Panc1 (cell line): ENCODE data around the gene TAT. TPM values are rescaled to one million over a fixed set of nuclear protein-coding genes. Genes with fewer than 3 reads are reported as not detected.

Source experiments
- ATAC-seq: fragments of 200-7000 bp; cut with Tn5 transposase; 2 replicates; pipeline ENCODE4 v1.9.1; 2020; ENCODE audit warnings: mild to moderate bottlenecking, moderate library complexity
- BruUV-seq: library from RNA; stranded (reverse); fragments of 400-500 nt; replicated peaks from 2 replicates; lab custom pipeline; 2021; lab: Mats Ljungman, UMichigan
- CTCF ChIA-PET: fragments of 300-600 bp; sonication (Branson Sonifier 250); formaldehyde crosslinking; loops from one replicate; lab custom pipeline; 2022; ENCODE audit warnings: antibody characterized with exemption; lab: Charles Lee
- POLR2A ChIA-PET: fragments of 300-600 bp; sonication (Branson Sonifier 250); formaldehyde crosslinking; loops from one replicate; lab custom pipeline; 2022; ENCODE audit warnings: antibody characterized with exemption; lab: Charles Lee
- DNase-seq: peaks from one replicate; pipeline ENCODE4 v3.0.0-alpha.2; 2010; ENCODE audit warnings: low read depth, low spot score
- H3K27ac ChIP-seq: 2 replicates; pipeline ENCODE4 v1.5.1; 2011; ENCODE audit warnings: mild to moderate bottlenecking, low read length, inconsistent platforms
- H3K27me3 ChIP-seq: fragments of 200-500 bp; sonication (Bioruptor generic); 2 replicates; pipeline ENCODE4 v1.6.0; 2014; ENCODE audit warnings: low read length, inconsistent platforms; ENCODE audit not compliant: control insufficient read depth, insufficient read depth
- H3K36me3 ChIP-seq: fragments of 200-500 bp; sonication (Bioruptor generic); 2 replicates; pipeline ENCODE4 v1.5.1; 2014; ENCODE audit warnings: inconsistent platforms, mild to moderate bottlenecking, low read length, moderate library complexity; ENCODE audit not compliant: control insufficient read depth, insufficient read depth
- H3K4me1 ChIP-seq: 2 replicates; pipeline ENCODE4 v1.5.1; 2011; ENCODE audit warnings: inconsistent platforms, mild to moderate bottlenecking, low read length, moderate library complexity; ENCODE audit not compliant: control insufficient read depth, insufficient read depth
- H3K4me3 ChIP-seq, 2 experiments: 2 replicates each; pipeline ENCODE4 v1.5.1; 2011 to 2012; ENCODE audit warnings: low read depth in 2 of 2, low read length in 2 of 2, mild to moderate bottlenecking in 2 of 2, inconsistent platforms in 1 of 2, moderate library complexity in 1 of 2
- H3K9me3 ChIP-seq: fragments of 200-500 bp; sonication (Bioruptor generic); 2 replicates; pipeline ENCODE4 v1.5.1; 2014; ENCODE audit warnings: low read depth, mild to moderate bottlenecking, inconsistent platforms, low read length, moderate library complexity; ENCODE audit not compliant: control insufficient read depth, insufficient read depth
- CTCF ChIP-seq: fragments of 450-650 bp; IDR thresholded peaks from 2 replicates; pipeline ENCODE4 v1.5.1; 2017; ENCODE audit warnings: mild to moderate bottlenecking
- POLR2AphosphoS5 ChIP-seq: IDR thresholded peaks from 2 replicates; pipeline ENCODE4 v1.6.1; 2012; ENCODE audit warnings: mild to moderate bottlenecking, low read depth, low read length, moderate library complexity
- REST ChIP-seq, 2 experiments: IDR thresholded peaks; 2 replicates each; pipeline ENCODE4 v1.6.1; 2011 to 2012; ENCODE audit warnings: low read depth in 2 of 2, control low read depth in 1 of 2, low read length in 1 of 2, mild to moderate bottlenecking in 1 of 2, moderate library complexity in 1 of 2; ENCODE audit not compliant: insufficient read depth in 1 of 2
- SIN3A ChIP-seq: IDR thresholded peaks from 2 replicates; pipeline ENCODE4 v1.6.1; 2012; ENCODE audit warnings: low read depth, mild to moderate bottlenecking, low read length, moderate library complexity, borderline replicate concordance; ENCODE audit not compliant: insufficient read depth
- TCF7L2 ChIP-seq: IDR thresholded peaks from 2 replicates; pipeline ENCODE4 v1.6.1; 2011; ENCODE audit warnings: mild to moderate bottlenecking, low read depth, low read length, inconsistent platforms
- in situ Hi-C: cut with HindIII; loops from 2 replicates; pipeline ENCODE4 v1.10.0; 2016; ENCODE audit warnings: low sequenced_read_pairs, low pct_unique_long_range_greater_than_20kb
- intact Hi-C: fragments of 100-400 bp; cut with micrococcal nuclease; formaldehyde crosslinking; loops from one replicate; pipeline ENCODE4 v1.10.0; 2022; ENCODE audit not compliant: unreplicated experiment
- total RNA-seq: library from RNA; stranded (reverse); gene quantifications from one replicate; pipeline ENCODE4 v1.2.1, GENCODE V29; 2021; ENCODE audit not compliant: unreplicated experiment

TAT gene
- total RNA-seq, 1 experiment from 2014 or later: 0.49 TPM

GRCh38 chr16:71559855-71560254, 17.0 kb downstream of the TAT start:
- Histone ChIP-seq H3K9me3 (no peaks in the 10 kb centered on the region), H3K4me1 (no peaks in the 10 kb centered on the region), H3K27ac (no peak overlapping the region), H3K27me3 (no peaks in the 10 kb centered on the region), H3K36me3 (no peaks in the 10 kb centered on the region; the same call in 1 of the 2 replicates), H3K4me3 (no peak overlapping the region)
- CTCF ChIA-PET: no interaction called here
- no peak for TF ChIP-seq REST (IDR thresholded peaks at IDR 0.05; ENCODE audit: insufficient read depth in 1 of 2, low read depth in 2 of 2, low read length in 1 of 2)
- TF ChIP-seq TCF7L2: no peak
- no peak for TF ChIP-seq CTCF
- no peak for TF ChIP-seq SIN3A
- no peak for TF ChIP-seq POLR2AphosphoS5
- POLR2A ChIA-PET: interaction anchor here (0.6 kb wide), 1 partner anchor 395 kb away, joined by 4 read pairs; no protein-coding TSS in a partner anchor
- in situ Hi-C loops: no loop called here
- DNase-seq: no peak
- intact Hi-C loops: no loop called here
- ATAC-seq: no peak
- no TSS peak for BruUV-seq

- BruUV-seq: no TSS peak
- Histone ChIP-seq H3K27me3 (no peaks in the 10 kb centered on the region), H3K4me3 (no peak overlapping the region), H3K9me3 (no peaks in the 10 kb centered on the region), H3K27ac (no peak overlapping the region), H3K36me3 (no peaks in the 10 kb centered on the region), H3K4me1 (no peaks in the 10 kb centered on the region)
- no peak for ATAC-seq
- no peak for DNase-seq
- in situ Hi-C loops: no loop called here
- intact Hi-C loops: no loop called here
- TF ChIP-seq SIN3A (no peak), POLR2AphosphoS5 (no peak), REST (IDR thresholded peaks at IDR 0.05; ENCODE audit: insufficient read depth in 1 of 2, low read depth in 2 of 2, low read length in 1 of 2) (no peak), CTCF (no peak), TCF7L2 (no peak)
- CTCF ChIA-PET: no interaction called here
- POLR2A ChIA-PET: no interaction called here
Measured at GRCh38 chr16:71557954-71558582, 18.8 kb downstream of the TAT start.
